ENCODE results near the gene PRMT1.
"Not testable (repeated sequence)": the region's sequence is repeated elsewhere in the genome, so short reads cannot be mapped to it uniquely, and the experiment has no call there.

The PRMT1 gene

GRCh38 chr19:49677231-49677900, at the start of gene PRMT1:
TSS of gene PRMT1 (plus strand) at chr19:49677271. CDS start at chr19:49677281, 10 bp downstream.
- DNase-seq (ENCODE audit: low read depth in 2 of 2): no peak

- DNase-seq (ENCODE audit: low read depth in 2 of 2): no peak
Observed at GRCh38 chr19:49629659-49630058, 47.4 kb upstream of the PRMT1 start.

- DNase-seq (ENCODE audit: low read depth in 2 of 2): no peak
Observed at GRCh38 chr19:49631014-49631588, 46.0 kb upstream of the PRMT1 start.

- no peak for DNase-seq (ENCODE audit: low read depth in 2 of 2)
Observed at GRCh38 chr19:49631610-49632192, 45.4 kb upstream of the PRMT1 start.

GRCh38 chr19:49632576-49632975, 44.5 kb upstream of the PRMT1 start:
- DNase-seq (ENCODE audit: low read depth in 2 of 2): no peak

- DNase-seq (ENCODE audit: low read depth in 2 of 2): not testable (repeated sequence)
Observed at GRCh38 chr19:49633273-49633672, 43.8 kb upstream of the PRMT1 start.

GRCh38 chr19:49635530-49636232, 41.4 kb upstream of the PRMT1 start:
- DNase-seq (ENCODE audit: low read depth in 2 of 2): no peak

- no peak for DNase-seq (ENCODE audit: low read depth in 2 of 2)
Observed at GRCh38 chr19:49636233-49636932, 40.7 kb upstream of the PRMT1 start.

GRCh38 chr19:49637821-49638738, 39.0 kb upstream of the PRMT1 start:
- DNase-seq (ENCODE audit: low read depth in 2 of 2): no peak

- DNase-seq (ENCODE audit: low read depth in 2 of 2): no peak
Observed at GRCh38 chr19:49639401-49640112, 37.5 kb upstream of the PRMT1 start.

GRCh38 chr19:49640113-49640898, 36.8 kb upstream of the PRMT1 start, which contains the start of gene RRAS:
TSS of gene RRAS (minus strand) at chr19:49640143. CDS start at chr19:49640098, 45 bp downstream.
- peak; percentile 99 to 100 for DNase-seq (ENCODE audit: low read depth in 2 of 2)

- peak; percentile 97 to 99 for DNase-seq (ENCODE audit: low read depth in 2 of 2)
Observed at GRCh38 chr19:49641688-49642491, 35.2 kb upstream of the PRMT1 start, which contains the start of gene SCAF1. TSS of gene SCAF1 (plus strand) at chr19:49642209. CDS start at chr19:49645027, 2,818 bp downstream.

- no peak for DNase-seq (ENCODE audit: low read depth in 2 of 2)
Observed at GRCh38 chr19:49642492-49643035, 34.5 kb upstream of the PRMT1 start.

- no peak for DNase-seq (ENCODE audit: low read depth in 2 of 2)
Observed at GRCh38 chr19:49643466-49643865, 33.6 kb upstream of the PRMT1 start.

GRCh38 chr19:49645592-49645991, 31.5 kb upstream of the PRMT1 start:
- DNase-seq (ENCODE audit: low read depth in 2 of 2): no peak

GRCh38 chr19:49645995-49646394, 31.1 kb upstream of the PRMT1 start:
- DNase-seq (ENCODE audit: low read depth in 2 of 2): no peak

- no peak for DNase-seq (ENCODE audit: low read depth in 2 of 2)
Observed at GRCh38 chr19:49646586-49646985, 30.5 kb upstream of the PRMT1 start.
